HG02642 (cell line): ENCODE results near the gene CNTN2.

ENCODE experiments used
- ATAC-seq: cut with Tn5 transposase; IDR thresholded peaks from one replicate; pipeline ENCODE4 v1.9.1; 2021; ENCODE audit warnings: mild to moderate bottlenecking; ENCODE audit not compliant: unreplicated experiment, poor library complexity

Gene CNTN2

DNA sequence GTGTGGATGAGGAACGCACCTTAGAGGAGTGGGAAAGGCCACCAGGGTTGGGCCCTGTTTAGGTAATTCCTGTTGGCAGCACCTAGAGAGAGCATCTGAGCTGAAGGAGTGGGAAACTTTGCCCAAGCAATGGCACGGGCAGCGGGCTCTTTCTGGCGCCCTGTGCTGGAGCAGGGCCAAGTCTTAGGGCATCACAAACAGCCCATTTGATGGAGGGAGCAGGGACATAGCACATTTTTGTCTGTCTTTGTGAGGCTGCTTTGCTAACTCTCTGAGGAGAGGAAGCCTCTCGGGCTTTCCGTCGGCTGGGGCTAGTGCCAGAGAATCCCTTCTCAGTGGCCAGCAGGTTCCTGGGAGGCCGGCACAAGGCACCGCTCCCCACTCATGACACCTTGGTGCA is 22.5 kb upstream of the CNTN2 start:
- ATAC-seq = no peak

DNA sequence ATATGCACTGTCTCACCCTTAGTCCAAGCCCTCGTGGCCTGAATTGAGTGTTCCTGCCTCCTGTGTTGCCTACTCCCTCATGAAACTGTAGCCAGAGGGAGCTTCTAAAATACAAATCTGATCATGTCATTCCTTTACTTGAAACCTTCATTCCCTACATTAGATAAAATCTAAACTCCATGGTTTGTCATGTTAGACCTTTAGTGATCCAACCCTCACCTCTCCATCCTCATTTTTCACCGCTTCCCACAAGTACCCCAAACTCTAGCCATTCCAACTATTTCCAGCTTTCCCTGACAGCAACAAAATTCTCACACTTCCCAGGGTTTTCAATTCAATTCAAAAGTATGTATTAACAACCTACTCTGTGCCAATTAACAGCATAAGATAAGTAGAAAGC is 18.3 kb upstream of the CNTN2 start:
- ATAC-seq = no peak

DNA sequence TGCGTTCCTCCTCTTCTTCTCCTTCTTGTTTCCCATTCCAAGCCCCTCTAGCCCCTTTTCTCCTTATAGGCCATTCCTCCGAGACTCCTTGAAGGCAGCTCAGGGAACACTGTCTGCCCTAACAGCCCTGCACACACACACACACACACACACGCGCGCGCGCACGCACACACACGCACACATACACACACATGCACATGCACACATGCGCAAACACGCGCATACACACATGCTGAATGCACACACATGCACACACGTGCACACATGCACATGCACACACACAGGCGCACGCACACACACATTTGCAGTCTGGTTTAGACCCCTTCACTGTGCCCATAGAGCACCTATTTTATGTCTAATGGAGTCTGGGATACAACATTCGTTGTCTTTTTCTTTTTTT is 17.8 kb upstream of the CNTN2 start:
- no peak for ATAC-seq

- ATAC-seq = no peak
Observed at GRCh38 chr1:205026181-205026580, 16.8 kb upstream of the CNTN2 start.

- ATAC-seq = no peak
Observed at GRCh38 chr1:205028390-205028789, 14.6 kb upstream of the CNTN2 start.

DNA sequence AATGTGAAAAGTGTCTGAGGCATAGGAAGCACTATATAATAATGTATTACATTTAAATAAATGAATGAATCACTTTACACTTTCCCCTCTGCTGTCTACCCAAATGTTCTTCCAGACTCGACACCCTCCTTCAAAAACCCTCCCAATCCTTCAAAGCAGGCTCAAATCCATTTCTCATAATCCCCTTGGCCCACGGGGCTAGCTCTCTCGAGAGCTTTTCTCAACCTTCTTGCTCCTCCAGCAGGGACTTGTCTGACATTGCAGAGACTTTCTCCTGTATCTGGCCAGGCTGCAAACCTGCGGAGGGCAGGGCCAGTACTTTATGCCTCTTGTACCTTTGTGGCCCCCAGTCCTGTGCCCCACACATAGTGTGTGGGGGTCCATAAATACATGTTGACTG is 14.1 kb upstream of the CNTN2 start:
- no peak for ATAC-seq

DNA sequence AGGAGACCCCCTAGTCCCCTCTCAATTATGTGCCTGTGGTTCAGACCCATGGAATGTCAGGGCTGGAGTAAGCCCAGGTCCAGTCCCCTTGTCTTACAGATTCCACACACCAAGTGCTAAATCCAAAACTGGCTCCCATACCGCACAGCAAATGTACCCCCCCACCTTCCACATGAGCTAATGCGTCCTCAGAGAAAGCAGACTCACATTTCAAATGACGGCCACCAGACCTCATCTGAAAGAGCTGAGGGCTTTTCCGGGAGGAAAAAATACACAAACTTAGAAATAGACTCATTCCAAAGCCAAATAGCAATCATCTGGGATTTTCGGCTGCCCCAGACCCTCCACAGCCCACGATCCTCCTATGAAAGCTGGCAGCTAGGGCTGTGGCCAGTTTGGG is 12.8 kb upstream of the CNTN2 start:
- ATAC-seq = no peak

DNA sequence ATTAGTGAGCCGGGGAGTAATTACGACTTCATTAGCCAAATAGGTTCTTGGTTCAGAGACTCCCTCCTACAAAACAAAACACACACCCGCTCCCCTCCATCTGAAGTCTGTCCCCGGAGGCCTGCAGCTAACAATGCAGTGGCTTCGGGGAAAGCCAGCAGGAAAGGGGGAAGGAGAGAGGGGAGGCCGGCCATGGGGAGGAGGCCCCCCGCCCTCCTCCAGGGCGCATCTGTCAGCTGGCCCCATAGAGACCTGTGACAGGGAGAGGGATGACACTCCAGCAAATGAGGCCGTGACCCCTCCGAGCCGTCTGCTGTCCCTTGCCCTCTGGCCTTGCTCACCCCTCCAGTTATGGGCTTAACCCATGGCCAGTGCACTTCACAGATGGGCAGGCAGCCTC is 12.1 kb upstream of the CNTN2 start:
- no peak for ATAC-seq

GRCh38 chr1:205032508-205032907 is 10.5 kb upstream of the CNTN2 start:
- ATAC-seq = no peak

GRCh38 chr1:205037539-205037938 is 5.5 kb upstream of the CNTN2 start:
- no peak for ATAC-seq

- ATAC-seq = no peak
Observed at GRCh38 chr1:205038132-205038786, 4.8 kb upstream of the CNTN2 start.

DNA sequence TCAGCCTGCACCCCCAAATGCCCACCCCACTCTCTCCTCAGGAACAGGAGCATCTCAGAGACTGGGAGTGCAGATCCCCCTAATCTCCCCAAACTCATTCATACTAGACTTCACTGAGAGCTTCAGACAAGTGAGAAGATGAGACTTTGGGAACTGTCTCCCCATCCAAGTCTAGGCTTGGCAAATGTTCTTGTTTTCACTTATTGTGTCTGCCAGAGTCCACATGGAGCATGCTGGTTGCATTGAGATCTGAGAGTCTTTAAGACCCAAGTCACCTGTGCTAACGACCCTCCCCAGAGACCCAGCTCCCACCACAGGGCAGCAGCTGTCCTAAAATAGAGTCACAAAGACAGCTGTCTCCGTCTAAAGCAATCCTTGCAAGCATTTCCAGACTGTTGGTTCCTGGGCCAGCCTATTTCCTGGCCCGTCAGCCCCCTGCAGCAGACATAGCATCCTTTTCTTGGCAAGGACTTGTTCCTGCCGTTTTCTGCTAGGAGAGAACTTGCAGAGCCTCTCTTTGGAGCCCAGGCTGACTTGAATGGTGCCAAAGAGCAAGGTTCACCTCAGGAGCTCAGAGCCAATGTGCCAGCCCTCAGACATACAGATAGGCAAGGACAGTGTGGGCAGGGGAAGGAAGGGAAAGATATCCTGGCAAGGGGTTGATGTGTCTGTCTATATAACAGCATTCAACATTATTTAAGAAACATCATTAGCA is 1.9 kb upstream of the CNTN2 start:
- no peak for ATAC-seq

DNA sequence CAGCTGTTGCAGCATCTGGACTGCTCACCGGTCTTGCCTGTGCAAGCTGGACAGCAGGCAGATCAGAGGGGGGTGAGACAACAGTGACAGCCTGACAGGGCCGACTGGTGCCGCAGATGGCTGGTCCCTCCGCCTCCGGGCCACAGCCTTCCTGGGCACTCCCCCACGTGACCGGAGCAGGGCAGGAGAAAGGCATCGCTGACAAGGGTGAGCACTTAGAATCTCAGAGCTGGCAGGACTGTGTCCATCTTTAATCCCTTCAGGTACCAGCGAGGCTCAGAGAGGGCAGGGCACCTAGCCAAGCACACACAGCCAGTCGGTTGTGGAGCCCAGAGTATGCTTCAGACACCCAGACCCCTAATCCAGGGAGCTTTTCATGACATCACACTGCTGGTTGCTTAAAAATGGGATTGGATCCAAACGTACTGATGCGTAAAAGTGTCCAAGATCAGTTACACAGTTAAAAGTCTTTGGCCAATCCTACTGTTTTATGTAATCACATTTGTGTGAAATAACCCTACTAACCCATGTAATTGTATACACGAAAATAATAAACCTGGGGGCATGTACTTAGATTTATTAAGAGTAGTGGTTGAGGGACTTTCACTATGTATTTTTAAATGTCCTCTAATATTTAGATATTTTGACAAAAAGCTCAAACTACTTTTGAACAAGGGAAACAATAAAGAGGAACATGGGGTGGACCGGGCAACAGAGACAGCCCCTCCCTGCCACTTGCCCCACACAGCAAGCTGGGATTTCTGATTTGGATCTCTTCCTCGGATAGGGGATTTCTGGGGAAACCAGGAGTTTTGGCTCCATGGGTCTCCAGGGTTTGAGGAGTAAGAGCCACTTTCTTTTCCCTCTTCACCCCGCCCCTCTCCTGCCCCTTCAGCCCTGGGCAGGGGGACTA is 758 bp upstream of the CNTN2 start:
- no peak for ATAC-seq

DNA sequence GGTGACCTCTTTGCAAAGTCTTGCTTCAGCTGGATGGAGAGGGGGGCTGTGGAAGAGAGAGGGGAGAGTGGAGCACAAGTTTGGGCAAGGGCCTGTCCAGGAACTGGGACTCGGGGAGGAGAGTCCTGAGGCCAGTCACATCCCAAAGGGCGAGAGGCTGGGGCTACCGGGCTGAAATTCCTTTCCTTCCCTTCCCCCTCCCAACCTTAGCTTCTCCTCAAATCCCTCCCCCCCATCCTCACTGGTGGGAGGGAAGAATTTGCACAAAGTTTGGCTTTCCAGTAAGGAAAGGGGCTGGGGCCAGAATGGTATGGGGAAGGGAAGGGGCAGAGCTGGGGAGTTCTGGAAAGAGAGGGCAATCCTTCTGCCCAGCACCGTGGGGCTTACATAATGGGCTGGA is 854 bp downstream of the CNTN2 start:
- ATAC-seq = no peak

DNA sequence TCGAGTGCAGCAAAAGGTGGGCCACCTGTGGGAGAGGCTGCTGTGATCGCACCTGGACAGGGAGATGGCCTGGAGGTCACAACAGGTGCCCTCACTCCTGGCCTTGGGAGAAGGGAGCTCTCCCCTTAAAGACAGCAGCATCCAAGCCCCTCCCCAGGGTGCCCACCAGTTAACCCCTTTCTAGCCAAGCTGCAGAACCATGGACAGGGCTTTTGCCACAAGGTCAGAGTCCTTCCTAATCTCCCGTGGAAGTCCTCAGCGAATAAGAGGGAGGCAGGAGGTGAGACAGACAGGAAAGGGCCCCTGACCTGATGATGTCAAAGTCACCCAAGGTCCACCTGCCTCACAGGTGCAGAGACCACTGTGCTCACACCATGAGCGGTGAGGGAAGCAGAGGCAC is 1.7 kb downstream of the CNTN2 start:
- ATAC-seq = no peak

GRCh38 chr1:205045146-205045545 is 2.1 kb downstream of the CNTN2 start:
- ATAC-seq = no peak

DNA sequence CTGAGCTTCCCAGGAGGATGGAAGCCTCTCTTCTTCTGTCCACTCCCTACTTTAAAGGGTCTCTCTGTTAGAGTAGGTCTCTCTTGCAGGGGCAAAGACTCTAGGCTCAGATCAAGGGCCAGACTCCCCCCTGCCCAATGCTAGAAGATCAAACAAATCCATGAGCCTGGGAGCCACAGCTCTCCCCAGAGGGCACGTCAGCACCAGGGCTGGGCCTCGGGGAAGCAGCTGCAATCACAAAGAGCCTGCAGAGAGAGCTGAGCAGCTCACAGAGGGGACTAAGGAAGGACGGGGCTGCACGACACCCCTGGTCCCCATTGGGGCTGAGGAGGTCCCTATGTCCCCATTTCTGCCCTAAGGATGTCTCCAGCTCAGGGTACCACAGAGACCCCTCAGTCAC is 3.9 kb downstream of the CNTN2 start:
- ATAC-seq = no peak

DNA sequence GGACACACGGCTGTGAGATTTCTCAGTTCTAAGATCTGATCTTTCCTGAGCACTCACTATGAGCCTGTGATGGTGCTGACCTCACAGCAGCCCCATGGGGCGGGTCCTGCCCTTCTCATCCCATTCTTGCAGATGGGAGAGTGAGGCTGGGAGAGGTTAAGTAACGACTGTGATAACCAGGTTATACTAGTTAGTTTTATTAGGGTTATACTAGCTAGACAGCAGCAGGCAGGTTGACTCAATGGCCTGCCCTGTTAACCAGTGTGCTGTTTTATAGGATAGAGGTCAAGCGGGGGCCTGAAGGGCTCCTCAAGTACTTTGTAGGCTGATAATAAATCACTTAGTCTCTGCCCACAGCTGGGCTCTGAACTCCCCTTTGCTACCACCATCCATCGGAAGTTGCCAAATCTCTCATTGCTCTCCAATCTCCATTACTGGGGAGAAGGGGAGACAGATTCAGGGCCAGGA is 4.8 kb downstream of the CNTN2 start:
- ATAC-seq = no peak

DNA sequence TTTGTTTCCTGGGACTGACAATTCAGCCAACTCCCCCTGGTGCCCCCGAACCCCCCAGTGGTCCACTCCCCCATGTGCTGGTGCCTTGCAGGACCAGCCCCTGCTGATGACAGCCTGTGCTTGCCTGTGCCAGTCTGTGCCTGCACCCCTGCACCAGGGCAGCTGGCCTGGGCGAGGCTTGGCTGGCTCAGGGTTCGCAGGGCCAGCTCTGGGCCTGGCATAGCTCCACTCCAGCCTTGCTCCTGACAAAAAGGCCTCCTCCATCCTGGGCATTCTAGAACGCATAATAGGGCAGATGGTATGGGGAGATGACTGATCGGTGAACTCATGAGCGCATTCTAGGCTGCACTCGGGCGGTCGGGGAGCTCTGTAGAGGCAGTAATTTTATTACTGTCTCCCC is 5.4 kb downstream of the CNTN2 start:
- ATAC-seq = no peak

GRCh38 chr1:205049479-205049878 is 6.5 kb downstream of the CNTN2 start:
- no peak for ATAC-seq

- ATAC-seq = no peak
Observed at GRCh38 chr1:205052690-205053089, 9.7 kb downstream of the CNTN2 start.
